Uterus (tissue), 2 donors: ENCODE data around the gene EDC4.

Experiments used
- POLR2A ChIP-seq, 2 donors: fragments of 450-650 bp; IDR thresholded peaks; one replicate each; pipeline ENCODE4 v1.6.1; 2016; ENCODE audit warnings: antibody characterized with exemption in 2 of 2, mild to moderate bottlenecking in 1 of 2, moderate library complexity in 1 of 2
- TF ChIP-seq, protein P1 (sequence below), 4 experiments: fragments of 200-600 bp in 2 of 4; fragments of 450-650 bp in 2 of 4; sonication (generic) in 2 of 4; IDR thresholded peaks; one replicate each; pipeline ENCODE4 v1.5.1; 2016 to 2019; ENCODE audit warnings: antibody characterized with exemption in 4 of 4, mild to moderate bottlenecking in 2 of 4, moderate library complexity in 1 of 4

- TF ChIP-seq, protein P1, sequence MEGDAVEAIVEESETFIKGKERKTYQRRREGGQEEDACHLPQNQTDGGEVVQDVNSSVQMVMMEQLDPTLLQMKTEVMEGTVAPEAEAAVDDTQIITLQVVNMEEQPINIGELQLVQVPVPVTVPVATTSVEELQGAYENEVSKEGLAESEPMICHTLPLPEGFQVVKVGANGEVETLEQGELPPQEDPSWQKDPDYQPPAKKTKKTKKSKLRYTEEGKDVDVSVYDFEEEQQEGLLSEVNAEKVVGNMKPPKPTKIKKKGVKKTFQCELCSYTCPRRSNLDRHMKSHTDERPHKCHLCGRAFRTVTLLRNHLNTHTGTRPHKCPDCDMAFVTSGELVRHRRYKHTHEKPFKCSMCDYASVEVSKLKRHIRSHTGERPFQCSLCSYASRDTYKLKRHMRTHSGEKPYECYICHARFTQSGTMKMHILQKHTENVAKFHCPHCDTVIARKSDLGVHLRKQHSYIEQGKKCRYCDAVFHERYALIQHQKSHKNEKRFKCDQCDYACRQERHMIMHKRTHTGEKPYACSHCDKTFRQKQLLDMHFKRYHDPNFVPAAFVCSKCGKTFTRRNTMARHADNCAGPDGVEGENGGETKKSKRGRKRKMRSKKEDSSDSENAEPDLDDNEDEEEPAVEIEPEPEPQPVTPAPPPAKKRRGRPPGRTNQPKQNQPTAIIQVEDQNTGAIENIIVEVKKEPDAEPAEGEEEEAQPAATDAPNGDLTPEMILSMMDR (IDR thresholded peaks at IDR 0.05): no peak
- no peak for TF ChIP-seq POLR2A (IDR thresholded peaks at IDR 0.05)
Measured at GRCh38 chr16:67883146-67883871, 10.5 kb downstream of the EDC4 start.
